ENCODE results near the gene VIPR1.

The VIPR1 gene

DNA sequence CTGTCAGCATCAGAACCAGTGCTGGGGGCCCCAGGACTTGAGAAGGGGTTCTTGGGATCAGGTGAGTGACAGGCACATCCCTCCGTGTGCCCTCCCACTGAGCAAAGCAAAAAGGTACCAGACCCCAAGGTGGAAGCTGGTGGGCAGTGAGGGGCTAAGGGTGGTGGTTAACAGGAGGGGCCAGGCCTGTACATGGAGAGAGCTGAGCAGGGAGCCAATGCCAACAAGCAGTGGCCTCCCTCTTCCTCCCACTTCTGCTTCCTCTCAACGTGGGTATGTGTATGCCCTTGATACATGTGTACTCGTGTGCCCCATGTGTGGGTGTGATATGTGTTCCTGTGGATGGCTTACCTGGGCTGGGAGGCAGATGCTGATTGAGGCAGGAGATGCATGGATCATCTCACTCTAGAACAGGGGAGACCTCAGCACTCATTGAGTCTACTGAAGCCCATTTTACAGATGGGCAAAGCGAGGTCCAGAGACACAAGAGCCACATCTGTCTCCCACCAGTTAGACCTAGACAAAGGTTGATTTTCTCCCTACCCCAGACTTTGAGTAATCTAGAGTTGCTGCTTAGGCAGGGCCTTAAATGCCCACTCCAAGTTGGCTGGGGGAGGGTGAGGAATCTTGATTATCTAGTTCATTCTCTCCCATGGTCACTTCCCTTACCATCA lies 945 bp downstream of the VIPR1 start:
- H3K79me2 ChIP-seq, result no peaks in the 10 kb centered on the region
- H3K9ac ChIP-seq, result no peak overlapping the region
- no peaks in the 10 kb centered on the region for H3K36me3 ChIP-seq (ENCODE audit: control insufficient read depth, insufficient read depth, low read length)
- no peak overlapping the region for H3K4me2 ChIP-seq (ENCODE audit: low read length)
- H3K9me3 ChIP-seq (ENCODE audit: control insufficient read depth, low read length), result no peaks in the 10 kb centered on the region
- H3K27me3 ChIP-seq (ENCODE audit: control insufficient read depth, insufficient read depth, low read length), result no peaks in the 10 kb centered on the region
- peaks cover 2% of the 10 kb centered on the region for H3K4me1 ChIP-seq
- H3K27ac ChIP-seq, result no peak overlapping the region
- no peak overlapping the region for H3K4me3 ChIP-seq (ENCODE audit: low read depth, low read length)
- H2AFZ ChIP-seq, result peak overlapping the region; percentile 85
- TF ChIP-seq, protein P1, sequence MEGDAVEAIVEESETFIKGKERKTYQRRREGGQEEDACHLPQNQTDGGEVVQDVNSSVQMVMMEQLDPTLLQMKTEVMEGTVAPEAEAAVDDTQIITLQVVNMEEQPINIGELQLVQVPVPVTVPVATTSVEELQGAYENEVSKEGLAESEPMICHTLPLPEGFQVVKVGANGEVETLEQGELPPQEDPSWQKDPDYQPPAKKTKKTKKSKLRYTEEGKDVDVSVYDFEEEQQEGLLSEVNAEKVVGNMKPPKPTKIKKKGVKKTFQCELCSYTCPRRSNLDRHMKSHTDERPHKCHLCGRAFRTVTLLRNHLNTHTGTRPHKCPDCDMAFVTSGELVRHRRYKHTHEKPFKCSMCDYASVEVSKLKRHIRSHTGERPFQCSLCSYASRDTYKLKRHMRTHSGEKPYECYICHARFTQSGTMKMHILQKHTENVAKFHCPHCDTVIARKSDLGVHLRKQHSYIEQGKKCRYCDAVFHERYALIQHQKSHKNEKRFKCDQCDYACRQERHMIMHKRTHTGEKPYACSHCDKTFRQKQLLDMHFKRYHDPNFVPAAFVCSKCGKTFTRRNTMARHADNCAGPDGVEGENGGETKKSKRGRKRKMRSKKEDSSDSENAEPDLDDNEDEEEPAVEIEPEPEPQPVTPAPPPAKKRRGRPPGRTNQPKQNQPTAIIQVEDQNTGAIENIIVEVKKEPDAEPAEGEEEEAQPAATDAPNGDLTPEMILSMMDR (IDR thresholded peaks at IDR 0.05), result no peak

DNA sequence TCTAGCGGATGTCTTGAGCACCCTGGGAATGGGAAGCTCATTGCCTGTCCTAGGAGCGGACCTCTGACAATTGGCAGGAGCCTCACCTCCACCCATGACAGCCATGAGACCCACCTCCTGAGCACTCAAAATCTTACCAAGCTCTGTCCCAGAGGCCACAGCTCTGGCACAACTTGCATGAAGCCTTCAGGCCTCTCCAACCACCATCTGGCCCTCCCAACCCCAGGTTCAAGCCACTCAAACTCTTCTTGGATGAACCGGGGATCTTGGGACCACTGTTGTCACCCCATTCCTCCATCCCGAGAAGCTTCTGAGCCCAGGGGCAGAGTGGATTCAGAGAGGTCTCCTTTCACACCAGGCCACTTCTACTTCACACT lies 1.5 kb downstream of the VIPR1 start:
- H3K4me2 ChIP-seq (ENCODE audit: low read length), result no peak overlapping the region
- H3K4me3 ChIP-seq (ENCODE audit: low read depth, low read length), result no peak overlapping the region
- H3K4me1 ChIP-seq, result peaks cover 2% of the 10 kb centered on the region
- H3K9me3 ChIP-seq (ENCODE audit: control insufficient read depth, low read length), result no peaks in the 10 kb centered on the region
- no peaks in the 10 kb centered on the region for H3K79me2 ChIP-seq
- H2AFZ ChIP-seq, result no peak overlapping the region
- no peak overlapping the region for H3K27ac ChIP-seq
- no peak overlapping the region for H3K9ac ChIP-seq
- H3K27me3 ChIP-seq (ENCODE audit: control insufficient read depth, insufficient read depth, low read length), result no peaks in the 10 kb centered on the region
- TF ChIP-seq, protein P1 (IDR thresholded peaks at IDR 0.05), result no peak
- H3K36me3 ChIP-seq (ENCODE audit: control insufficient read depth, insufficient read depth, low read length), result no peaks in the 10 kb centered on the region

DNA sequence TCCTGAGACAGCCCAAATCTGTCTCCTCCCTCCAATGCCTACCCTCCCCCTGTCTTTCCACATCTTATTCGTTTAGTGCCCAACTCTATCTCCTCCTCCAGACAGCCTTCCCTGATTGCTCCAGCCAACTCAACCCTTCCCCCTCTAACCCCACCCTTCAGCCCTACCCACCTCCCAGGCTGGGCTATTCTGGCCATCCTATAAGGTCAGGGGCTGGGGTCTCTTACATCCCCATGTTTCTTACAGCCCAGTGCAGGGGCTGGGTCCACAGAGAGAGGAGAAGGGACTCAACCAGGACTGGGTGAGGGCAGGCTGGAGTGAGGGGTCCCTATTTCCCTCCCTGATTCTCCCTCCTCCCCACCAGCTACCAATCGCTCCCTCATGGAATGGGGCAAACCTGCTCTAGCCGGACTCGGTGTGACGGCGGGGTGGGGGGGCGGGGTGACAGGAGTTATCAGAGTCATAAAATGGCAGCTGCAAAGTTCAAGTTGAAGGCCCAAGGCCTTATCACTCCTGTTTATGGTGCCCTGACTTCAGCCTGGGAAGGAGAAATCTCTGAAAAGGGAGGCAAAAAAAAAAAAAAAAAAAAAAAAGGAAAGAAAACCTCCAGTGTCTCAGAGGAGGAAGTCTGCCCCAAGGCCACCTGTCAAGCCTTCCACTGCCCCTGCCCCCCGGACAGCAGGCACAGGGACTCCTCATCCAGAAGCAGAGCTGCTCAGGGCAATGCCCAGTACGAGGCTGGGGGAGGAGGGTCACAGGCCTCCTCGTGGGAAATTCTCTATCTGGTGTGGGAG lies 2.1 kb downstream of the VIPR1 start:
- Histone ChIP-seq H3K4me1 (peaks cover 2% of the 10 kb centered on the region), H3K4me3 (ENCODE audit: low read depth, low read length) (no peak overlapping the region), H3K79me2 (no peaks in the 10 kb centered on the region), H3K27ac (no peak overlapping the region), H3K9me3 (ENCODE audit: control insufficient read depth, low read length) (no peaks in the 10 kb centered on the region), H3K27me3 (ENCODE audit: control insufficient read depth, insufficient read depth, low read length) (no peaks in the 10 kb centered on the region), H3K4me2 (ENCODE audit: low read length) (no peak overlapping the region), H3K36me3 (ENCODE audit: control insufficient read depth, insufficient read depth, low read length) (no peaks in the 10 kb centered on the region), H2AFZ (no peak overlapping the region), H3K9ac (no peak overlapping the region)
- TF ChIP-seq, protein P1 (IDR thresholded peaks at IDR 0.05), result no peak

DNA sequence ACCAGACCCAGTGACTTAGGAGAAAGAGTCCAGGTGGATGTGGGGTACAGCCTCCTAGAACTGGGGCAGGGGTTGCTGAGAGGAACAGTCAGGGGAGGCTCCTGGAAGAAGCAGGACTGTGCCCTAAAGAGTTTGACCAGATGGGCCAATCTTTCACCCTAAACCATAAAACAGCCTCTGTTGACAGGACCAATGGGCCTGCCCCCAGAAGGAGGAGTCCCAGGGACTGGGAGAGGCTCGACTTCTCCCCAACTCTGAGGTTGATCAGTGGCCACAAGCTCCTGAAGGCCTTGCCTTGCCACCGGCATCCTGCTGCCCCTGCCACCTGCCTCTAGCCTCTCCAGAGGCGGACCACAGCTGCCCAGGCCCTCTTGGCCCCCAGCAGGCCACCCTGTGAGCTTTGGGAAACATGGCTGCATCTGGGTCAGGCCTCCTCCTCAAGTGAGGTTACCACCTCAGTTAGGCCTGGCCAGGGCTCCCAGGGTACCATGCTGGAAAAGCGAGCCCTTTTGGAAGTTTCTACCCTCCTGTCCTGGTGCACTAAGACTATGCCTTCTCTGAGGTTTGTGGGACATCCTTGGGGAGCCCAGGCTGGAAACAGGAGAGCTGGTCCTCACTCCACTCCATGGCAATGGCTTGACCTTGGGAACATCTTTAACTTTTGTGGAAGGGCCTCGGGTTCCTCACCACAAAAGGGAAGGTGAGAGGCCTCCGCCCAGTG lies 2.8 kb downstream of the VIPR1 start:
- Histone ChIP-seq H3K27ac (no peak overlapping the region), H3K4me2 (ENCODE audit: low read length) (no peak overlapping the region), H3K27me3 (ENCODE audit: control insufficient read depth, insufficient read depth, low read length) (no peaks in the 10 kb centered on the region), H3K36me3 (ENCODE audit: control insufficient read depth, insufficient read depth, low read length) (no peaks in the 10 kb centered on the region), H3K79me2 (no peaks in the 10 kb centered on the region), H3K4me1 (peaks cover 2% of the 10 kb centered on the region), H3K4me3 (ENCODE audit: low read depth, low read length) (no peak overlapping the region), H2AFZ (no peak overlapping the region), H3K9ac (no peak overlapping the region), H3K9me3 (ENCODE audit: control insufficient read depth, low read length) (no peaks in the 10 kb centered on the region)
- TF ChIP-seq, protein P1 (IDR thresholded peaks at IDR 0.05), result no peak

Data from parathyroid adenoma (tissue), 2 donors.